Measurements from ENCODE around the gene IQGAP1.

The IQGAP1 gene

DNA sequence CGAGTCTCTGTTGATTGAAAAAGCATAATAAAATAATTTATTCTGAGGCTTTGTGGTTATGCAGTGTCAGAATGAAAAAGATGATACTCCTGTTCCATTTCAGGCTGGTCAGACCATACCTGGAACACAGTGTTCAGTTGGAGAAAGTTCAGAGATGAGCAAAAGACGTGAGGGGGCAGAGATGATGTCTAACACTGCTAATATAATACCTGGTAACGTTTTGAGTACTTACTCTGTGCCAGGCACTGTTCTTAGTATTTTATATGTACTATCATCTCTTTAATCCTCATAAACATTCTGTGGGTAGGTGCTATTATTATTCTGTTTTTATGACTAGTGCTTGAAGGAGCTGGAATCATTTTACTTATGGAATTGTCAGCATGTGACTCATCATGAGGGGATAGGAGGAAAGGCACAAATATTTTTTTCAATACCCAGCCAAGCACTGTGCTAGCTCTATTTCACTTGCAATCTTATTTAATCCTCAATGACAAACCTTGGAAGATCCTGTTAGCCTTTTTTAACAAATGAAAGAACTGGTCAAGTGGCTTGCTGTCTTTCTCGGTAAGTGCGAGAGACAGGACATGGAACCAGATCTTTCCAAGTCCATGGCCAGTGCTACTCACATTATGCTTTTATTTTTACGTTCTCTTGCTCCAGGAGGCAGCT, 31.8 kb downstream of the IQGAP1 start:
- TF ChIP-seq, protein P1, sequence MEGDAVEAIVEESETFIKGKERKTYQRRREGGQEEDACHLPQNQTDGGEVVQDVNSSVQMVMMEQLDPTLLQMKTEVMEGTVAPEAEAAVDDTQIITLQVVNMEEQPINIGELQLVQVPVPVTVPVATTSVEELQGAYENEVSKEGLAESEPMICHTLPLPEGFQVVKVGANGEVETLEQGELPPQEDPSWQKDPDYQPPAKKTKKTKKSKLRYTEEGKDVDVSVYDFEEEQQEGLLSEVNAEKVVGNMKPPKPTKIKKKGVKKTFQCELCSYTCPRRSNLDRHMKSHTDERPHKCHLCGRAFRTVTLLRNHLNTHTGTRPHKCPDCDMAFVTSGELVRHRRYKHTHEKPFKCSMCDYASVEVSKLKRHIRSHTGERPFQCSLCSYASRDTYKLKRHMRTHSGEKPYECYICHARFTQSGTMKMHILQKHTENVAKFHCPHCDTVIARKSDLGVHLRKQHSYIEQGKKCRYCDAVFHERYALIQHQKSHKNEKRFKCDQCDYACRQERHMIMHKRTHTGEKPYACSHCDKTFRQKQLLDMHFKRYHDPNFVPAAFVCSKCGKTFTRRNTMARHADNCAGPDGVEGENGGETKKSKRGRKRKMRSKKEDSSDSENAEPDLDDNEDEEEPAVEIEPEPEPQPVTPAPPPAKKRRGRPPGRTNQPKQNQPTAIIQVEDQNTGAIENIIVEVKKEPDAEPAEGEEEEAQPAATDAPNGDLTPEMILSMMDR (IDR thresholded peaks at IDR 0.05; ENCODE audit: borderline replicate concordance, insufficient read depth, low read depth, low read length), result no peak
- no peak overlapping the region for H3K4me3 ChIP-seq (ENCODE audit: low read depth, low read length)

- TF ChIP-seq, protein P1 (IDR thresholded peaks at IDR 0.05; ENCODE audit: borderline replicate concordance, insufficient read depth, low read depth, low read length), result no peak
- H3K4me3 ChIP-seq (ENCODE audit: low read depth, low read length), result no peak overlapping the region
Observed at GRCh38 chr15:90420451-90420850, 32.4 kb downstream of the IQGAP1 start.

DNA sequence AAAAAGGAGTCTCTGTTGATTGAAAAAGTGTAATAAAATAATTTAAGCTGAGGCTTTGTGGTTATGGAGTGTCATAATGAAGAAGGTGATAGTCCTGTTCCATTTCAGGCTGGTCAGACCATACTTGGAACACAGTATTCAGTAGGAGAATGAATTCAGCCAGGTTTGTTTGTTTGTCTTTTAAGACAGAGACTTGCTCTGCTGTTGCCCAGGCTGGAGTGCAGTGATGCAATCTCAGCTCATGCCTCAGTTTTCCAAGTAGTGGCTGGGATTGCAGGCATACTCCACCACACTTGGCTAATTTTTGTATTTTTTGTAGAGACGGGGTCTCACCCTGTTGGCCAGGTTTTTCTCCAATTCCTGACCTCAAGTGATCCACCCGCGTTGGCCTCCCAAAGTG, 33.5 kb downstream of the IQGAP1 start:
- no peak overlapping the region for H3K4me3 ChIP-seq (ENCODE audit: low read depth, low read length)

DNA sequence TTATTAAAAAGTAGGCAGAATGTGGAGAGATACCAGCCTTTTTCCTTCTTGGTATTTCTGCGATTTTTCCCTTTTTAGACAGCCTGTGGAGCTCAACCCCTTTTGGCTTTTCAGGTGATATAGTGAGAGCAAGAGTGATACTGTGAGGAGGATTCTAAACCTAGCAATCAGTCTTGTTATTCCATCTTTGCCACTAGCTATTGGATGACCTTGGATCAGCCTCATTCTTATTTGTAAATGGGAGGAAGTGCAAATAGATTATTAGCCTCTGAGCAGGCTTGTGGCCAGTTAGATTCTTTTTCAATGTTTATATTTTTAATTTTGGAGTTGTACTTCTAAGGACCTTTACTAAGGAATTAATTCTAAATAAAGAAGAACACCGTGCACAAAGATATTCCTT, 34.0 kb downstream of the IQGAP1 start:
- H3K4me3 ChIP-seq (ENCODE audit: low read depth, low read length), result no peak overlapping the region
- TF ChIP-seq, protein P1 (IDR thresholded peaks at IDR 0.05; ENCODE audit: borderline replicate concordance, insufficient read depth, low read depth, low read length), result no peak

More for the DNA sequence above, 33.5 kb downstream of the IQGAP1 start:
- TF ChIP-seq, protein P1 (IDR thresholded peaks at IDR 0.05; ENCODE audit: borderline replicate concordance, insufficient read depth, low read depth, low read length), result no peak

GRCh38 chr15:90422936-90423335, 34.9 kb downstream of the IQGAP1 start:
- no peak overlapping the region for H3K4me3 ChIP-seq (ENCODE audit: low read depth, low read length)
- TF ChIP-seq, protein P1 (IDR thresholded peaks at IDR 0.05; ENCODE audit: borderline replicate concordance, insufficient read depth, low read depth, low read length), result no peak

DNA sequence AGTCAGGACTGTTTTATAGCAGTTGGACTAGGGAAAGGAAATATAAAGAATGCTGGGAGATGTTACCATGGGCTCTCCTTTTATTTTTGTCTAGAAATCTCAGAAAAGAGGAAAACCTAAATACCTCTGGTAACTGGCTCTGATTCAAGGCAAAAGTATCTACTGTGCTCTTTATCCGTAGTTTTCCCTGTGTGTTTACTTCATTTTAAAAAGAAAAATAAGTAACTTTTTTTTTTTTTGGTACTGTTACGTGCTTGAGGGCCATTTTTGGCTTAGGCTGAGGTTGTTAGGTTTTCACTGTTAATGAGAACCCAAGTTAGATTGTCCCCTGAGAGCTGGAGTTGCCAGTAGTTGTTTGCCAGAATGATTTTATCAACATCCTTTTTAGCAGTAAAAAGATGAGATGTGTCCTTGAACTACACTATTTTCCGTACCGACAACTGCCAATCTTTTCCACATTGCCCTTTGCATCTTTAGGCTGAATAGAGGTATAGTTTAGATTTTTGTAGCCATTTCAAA, 35.8 kb downstream of the IQGAP1 start:
- H3K4me3 ChIP-seq (ENCODE audit: low read depth, low read length), result no peak overlapping the region
- TF ChIP-seq, protein P1 (IDR thresholded peaks at IDR 0.05; ENCODE audit: borderline replicate concordance, insufficient read depth, low read depth, low read length), result no peak

DNA sequence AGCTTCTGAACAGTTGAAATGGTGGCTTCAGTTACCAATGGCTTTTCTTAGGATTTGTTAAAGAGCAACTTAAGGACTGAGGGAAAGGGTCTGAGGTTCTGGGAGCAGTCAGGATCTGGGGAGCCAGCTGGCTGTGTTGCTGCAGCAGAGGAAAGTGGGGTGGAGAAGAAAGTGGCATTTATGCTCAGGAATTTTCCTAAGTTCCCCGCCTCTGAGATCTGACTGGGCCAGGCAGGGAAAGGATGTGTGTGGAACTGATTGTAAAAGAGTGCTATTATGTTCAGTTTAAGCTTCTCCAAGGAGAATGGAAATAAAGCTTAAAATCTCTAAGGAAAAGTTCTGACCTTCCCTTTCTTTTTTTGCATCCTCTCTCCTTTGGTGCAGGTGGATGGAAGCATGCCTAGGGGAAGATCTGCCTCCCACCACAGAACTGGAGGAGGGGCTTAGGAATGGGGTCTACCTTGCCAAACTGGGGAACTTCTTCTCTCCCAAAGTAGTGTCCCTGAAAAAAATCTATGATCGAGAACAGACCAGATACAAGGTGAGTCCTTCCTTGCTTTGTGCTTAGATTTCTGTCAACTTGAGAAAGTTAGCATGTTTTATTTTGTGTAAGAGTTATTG, 37.8 kb downstream of the IQGAP1 start:
- TF ChIP-seq, protein P1 (IDR thresholded peaks at IDR 0.05; ENCODE audit: borderline replicate concordance, insufficient read depth, low read depth, low read length), result no peak
- no peak overlapping the region for H3K4me3 ChIP-seq (ENCODE audit: low read depth, low read length)

Data from GM12875 (cell line).